ENCODE results near the gene SLC4A4. TPM values are rescaled to one million over a fixed set of nuclear protein-coding genes. Genes with fewer than 3 reads are reported as not detected.

Gene SLC4A4
- total RNA-seq, 1 donor from 2014 or later = not detected

DNA sequence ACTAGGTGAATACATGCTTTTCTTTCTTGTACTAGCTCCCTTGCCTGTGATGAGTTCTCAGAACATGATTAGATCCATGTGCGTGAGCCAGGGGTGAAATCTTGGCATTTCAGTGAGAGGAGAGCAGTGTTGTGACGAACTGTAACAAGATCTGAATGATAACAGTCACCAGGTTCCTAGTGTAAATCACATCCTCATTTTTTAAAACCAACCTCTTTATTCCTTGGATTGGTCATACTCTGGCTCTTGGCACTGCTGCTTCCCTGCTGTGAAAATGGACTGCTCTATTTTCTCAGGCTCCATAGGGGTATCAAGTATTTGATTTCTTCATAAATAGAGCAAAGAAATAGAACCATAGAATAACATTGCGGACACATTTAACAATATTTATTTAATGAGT lies 206.3 kb downstream of the SLC4A4 start:
- ChIA-PET CTCF (no interaction called here), POLR2A (no interaction called here)
- H3K27ac Mint-ChIP-seq = no peak overlapping the region
- DNase-seq = no peak
- H3K36me3 Mint-ChIP-seq (ENCODE audit: low read depth) = no peaks in the 10 kb centered on the region
- no peak for ATAC-seq (ENCODE audit: low read depth)
- intact Hi-C loops (cut with micrococcal nuclease) = no loop called here
- no peaks in the 10 kb centered on the region for H3K9me3 Mint-ChIP-seq
- peaks cover 7% of the 10 kb centered on the region for H3K4me1 Mint-ChIP-seq
- H3K27me3 Mint-ChIP-seq = no peaks in the 10 kb centered on the region
- TF ChIP-seq, protein P1, sequence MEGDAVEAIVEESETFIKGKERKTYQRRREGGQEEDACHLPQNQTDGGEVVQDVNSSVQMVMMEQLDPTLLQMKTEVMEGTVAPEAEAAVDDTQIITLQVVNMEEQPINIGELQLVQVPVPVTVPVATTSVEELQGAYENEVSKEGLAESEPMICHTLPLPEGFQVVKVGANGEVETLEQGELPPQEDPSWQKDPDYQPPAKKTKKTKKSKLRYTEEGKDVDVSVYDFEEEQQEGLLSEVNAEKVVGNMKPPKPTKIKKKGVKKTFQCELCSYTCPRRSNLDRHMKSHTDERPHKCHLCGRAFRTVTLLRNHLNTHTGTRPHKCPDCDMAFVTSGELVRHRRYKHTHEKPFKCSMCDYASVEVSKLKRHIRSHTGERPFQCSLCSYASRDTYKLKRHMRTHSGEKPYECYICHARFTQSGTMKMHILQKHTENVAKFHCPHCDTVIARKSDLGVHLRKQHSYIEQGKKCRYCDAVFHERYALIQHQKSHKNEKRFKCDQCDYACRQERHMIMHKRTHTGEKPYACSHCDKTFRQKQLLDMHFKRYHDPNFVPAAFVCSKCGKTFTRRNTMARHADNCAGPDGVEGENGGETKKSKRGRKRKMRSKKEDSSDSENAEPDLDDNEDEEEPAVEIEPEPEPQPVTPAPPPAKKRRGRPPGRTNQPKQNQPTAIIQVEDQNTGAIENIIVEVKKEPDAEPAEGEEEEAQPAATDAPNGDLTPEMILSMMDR (IDR thresholded peaks at IDR 0.05) = no peak
- no peak overlapping the region for H3K4me3 Mint-ChIP-seq

DNA sequence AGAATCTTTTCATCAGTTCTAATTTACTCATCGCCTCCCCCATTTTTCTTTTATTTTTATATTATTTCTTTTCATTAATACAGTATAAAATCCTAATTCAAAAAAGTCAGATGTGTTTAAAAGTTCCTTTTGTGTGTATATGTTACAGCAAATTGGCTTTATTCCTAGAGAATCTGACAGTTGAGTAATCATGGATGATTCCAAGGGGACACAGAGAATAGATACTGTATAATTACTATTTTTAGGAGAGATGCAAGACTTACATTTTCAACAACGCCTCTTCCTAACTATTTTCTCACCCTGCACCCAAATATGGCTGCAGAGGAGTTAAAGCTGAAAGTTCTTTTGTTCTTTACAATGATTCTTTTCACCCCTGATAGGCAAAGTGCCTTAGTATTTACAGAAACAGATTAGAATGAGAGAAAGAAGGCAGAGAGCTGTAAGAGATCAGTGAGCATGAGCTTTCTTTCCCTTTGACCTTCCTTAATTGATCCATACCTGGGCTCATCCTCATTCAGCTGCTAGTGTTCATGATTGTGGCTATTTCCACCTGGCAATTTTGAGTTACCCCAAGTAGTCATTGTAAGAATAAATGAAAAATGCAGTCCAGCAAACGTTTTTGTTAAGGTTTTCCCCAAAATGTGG lies 210.8 kb downstream of the SLC4A4 start:
- TF ChIP-seq, protein P1 (IDR thresholded peaks at IDR 0.05) = no peak
- ATAC-seq (ENCODE audit: low read depth) (no peak), DNase-seq (no peak)
- H3K4me3 Mint-ChIP-seq = no peak overlapping the region
- no peaks in the 10 kb centered on the region for H3K9me3 Mint-ChIP-seq
- no peaks in the 10 kb centered on the region for H3K36me3 Mint-ChIP-seq (ENCODE audit: low read depth)
- intact Hi-C loops (cut with micrococcal nuclease) = no loop called here
- H3K27ac Mint-ChIP-seq = no peak overlapping the region
- CTCF ChIA-PET = no interaction called here
- POLR2A ChIA-PET = no interaction called here
- no peaks in the 10 kb centered on the region for H3K27me3 Mint-ChIP-seq
- H3K4me1 Mint-ChIP-seq = no peaks in the 10 kb centered on the region

DNA sequence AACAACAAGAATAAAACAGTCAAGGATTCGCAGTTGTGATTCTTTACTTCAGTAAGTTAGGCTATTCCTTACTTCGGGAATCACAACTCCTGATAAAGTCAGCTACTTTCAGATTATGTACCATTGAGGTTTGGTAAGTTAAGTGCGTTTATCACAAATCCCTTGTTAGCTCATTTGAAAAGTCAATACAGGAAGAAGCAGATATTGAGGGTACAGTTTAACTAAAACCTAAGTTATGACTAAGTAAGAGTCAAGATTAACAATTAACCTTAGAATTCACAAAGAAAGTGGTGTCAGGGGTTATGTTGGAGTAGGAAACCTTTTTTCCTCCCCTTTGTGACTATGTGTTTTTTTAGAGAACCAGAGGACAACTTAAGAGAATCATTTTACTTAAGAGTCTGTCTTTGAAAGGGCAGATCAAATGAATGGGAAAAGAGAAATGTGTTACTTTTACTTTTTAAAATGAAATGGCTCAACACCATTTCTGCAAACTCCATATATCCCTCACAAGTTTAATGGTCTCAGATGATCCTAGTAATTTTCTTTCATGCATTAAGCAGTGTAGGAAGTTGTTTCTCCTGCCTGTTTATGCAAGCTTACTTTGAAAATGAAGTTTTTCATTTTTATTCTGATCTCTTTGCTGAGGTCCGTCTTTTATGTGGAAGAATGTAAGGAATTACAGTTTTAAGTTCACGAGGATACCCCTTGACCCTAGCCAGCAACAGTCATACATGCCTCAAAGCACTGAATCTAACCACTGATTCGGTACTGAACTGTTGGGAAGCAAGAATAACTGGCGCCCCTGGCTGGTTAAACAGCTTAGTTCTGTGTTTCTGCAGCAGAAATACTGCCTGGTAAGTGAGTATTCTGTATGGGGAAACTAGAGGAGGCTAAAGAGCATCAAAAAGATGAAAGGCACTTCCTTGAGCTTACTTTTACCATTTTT lies 211.7 kb downstream of the SLC4A4 start:
- no peaks in the 10 kb centered on the region for H3K36me3 Mint-ChIP-seq (ENCODE audit: low read depth)
- CTCF ChIA-PET = no interaction called here
- no peaks in the 10 kb centered on the region for H3K27me3 Mint-ChIP-seq
- ATAC-seq (ENCODE audit: low read depth) (no peak), DNase-seq (no peak)
- no peak overlapping the region for H3K4me3 Mint-ChIP-seq
- TF ChIP-seq, protein P1 (IDR thresholded peaks at IDR 0.05) = no peak
- H3K4me1 Mint-ChIP-seq = no peaks in the 10 kb centered on the region
- H3K27ac Mint-ChIP-seq = no peak overlapping the region
- intact Hi-C loops (cut with micrococcal nuclease) = no loop called here
- POLR2A ChIA-PET = no interaction called here
- no peaks in the 10 kb centered on the region for H3K9me3 Mint-ChIP-seq

DNA sequence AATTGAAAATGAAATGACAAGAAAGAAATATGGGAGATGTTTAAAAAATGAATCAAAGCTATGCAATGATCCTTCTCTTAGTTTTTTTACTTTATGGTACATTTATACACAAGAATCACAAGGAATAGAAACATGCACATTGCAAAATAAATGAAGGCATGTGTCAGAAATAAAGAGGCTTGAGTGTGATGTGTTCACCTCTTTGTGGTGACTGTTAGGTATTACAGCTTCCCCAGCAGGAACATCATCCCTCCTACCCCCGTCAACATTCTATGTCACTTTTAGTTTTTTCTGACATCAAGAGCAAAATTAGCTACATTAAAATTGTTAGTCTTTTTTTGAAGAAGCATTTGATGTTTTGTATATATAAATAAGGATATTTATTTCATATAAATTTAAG lies 214.8 kb downstream of the SLC4A4 start:
- no peak for ATAC-seq (ENCODE audit: low read depth)
- Mint-ChIP-seq H3K27me3 (peaks cover 2% of the 10 kb centered on the region), H3K4me3 (no peak overlapping the region), H3K4me1 (no peaks in the 10 kb centered on the region), H3K9me3 (no peaks in the 10 kb centered on the region), H3K36me3 (ENCODE audit: low read depth) (no peaks in the 10 kb centered on the region), H3K27ac (no peak overlapping the region)
- intact Hi-C loops (cut with micrococcal nuclease) = loop anchor here (1.0 to 2.0 kb wide), 2 partner anchors 901 to 952 kb away; no protein-coding TSS in a partner anchor
- POLR2A ChIA-PET = no interaction called here
- TF ChIP-seq, protein P1 (IDR thresholded peaks at IDR 0.05) = no peak
- no peak for DNase-seq
- CTCF ChIA-PET = no interaction called here

DNA sequence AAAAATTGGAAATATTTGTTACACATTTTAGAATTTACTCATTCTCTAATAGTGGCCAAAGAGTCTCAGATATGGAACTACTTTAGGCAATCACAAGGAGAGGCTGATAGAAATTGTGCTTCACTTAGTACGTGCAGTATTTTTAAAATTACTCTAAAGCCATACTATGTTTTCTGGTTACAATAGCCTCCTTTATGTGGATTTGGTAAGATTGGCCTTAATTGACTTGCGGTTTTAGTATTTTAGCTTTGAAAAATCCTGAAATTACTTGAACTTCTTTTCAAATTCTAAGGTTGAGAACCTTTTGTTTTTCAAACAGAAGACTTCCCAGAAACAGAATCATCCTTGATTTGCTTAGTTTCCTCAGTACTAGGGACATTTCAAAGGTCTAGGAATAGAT lies 215.2 kb downstream of the SLC4A4 start:
- H3K36me3 Mint-ChIP-seq (ENCODE audit: low read depth) = no peaks in the 10 kb centered on the region
- ATAC-seq (ENCODE audit: low read depth) (no peak), DNase-seq (no peak)
- H3K27ac Mint-ChIP-seq = no peak overlapping the region
- H3K4me3 Mint-ChIP-seq = no peak overlapping the region
- ChIA-PET POLR2A (no interaction called here), CTCF (no interaction called here)
- TF ChIP-seq, protein P1 (IDR thresholded peaks at IDR 0.05) = no peak
- intact Hi-C loops (cut with micrococcal nuclease) = no loop called here
- no peaks in the 10 kb centered on the region for H3K9me3 Mint-ChIP-seq
- no peaks in the 10 kb centered on the region for H3K4me1 Mint-ChIP-seq
- H3K27me3 Mint-ChIP-seq = peaks cover 2% of the 10 kb centered on the region

All from activated B cell treated with CpG ODN at 0.5 μM for 24 hours (primary cell).